ENCODE measurements around the gene OXNAD1. TPM values are rescaled to one million over a fixed set of nuclear protein-coding genes. Genes with fewer than 3 reads are reported as not detected.
A peak's percentile ranks its signal among the peaks of the same experiment; 100 is the strongest.

The OXNAD1 gene
- total RNA-seq, 1 donor, result 15.7 TPM

DNA sequence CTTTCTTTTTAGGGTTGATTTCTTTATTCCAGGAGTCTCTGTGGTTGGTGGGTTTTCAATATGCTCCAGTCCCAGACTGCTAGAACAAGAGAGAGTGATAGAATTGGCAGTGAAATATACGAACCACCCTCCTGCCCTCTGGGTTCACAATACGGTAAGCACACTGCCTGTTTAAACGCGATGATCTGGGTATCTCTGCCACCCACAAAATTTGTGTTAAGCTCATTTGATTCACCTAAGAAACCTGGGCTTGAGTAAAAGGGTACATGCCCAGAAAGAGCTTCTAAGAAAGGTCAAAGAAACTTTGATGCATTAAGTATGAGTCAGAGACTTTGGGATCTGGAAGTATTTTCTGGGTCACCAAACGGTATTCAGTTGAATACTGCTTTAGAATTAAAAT, 29.8 kb downstream of the OXNAD1 start:
- H3K4me3 ChIP-seq (ENCODE audit: low read depth, low read length), result no peak overlapping the region
- TF ChIP-seq CTCF (IDR thresholded peaks at IDR 0.05; ENCODE audit: insufficient read depth, low read length), result no peak
- DNase-seq (ENCODE audit: low read depth), result no peak

- no peak overlapping the region for H3K4me3 ChIP-seq (ENCODE audit: low read depth, low read length)
- DNase-seq (ENCODE audit: low read depth), result no peak
- TF ChIP-seq CTCF (IDR thresholded peaks at IDR 0.05; ENCODE audit: insufficient read depth, low read length), result no peak
These were observed 30.4 kb downstream of the OXNAD1 start for GRCh38 chr3:16295298-16295890.

DNA sequence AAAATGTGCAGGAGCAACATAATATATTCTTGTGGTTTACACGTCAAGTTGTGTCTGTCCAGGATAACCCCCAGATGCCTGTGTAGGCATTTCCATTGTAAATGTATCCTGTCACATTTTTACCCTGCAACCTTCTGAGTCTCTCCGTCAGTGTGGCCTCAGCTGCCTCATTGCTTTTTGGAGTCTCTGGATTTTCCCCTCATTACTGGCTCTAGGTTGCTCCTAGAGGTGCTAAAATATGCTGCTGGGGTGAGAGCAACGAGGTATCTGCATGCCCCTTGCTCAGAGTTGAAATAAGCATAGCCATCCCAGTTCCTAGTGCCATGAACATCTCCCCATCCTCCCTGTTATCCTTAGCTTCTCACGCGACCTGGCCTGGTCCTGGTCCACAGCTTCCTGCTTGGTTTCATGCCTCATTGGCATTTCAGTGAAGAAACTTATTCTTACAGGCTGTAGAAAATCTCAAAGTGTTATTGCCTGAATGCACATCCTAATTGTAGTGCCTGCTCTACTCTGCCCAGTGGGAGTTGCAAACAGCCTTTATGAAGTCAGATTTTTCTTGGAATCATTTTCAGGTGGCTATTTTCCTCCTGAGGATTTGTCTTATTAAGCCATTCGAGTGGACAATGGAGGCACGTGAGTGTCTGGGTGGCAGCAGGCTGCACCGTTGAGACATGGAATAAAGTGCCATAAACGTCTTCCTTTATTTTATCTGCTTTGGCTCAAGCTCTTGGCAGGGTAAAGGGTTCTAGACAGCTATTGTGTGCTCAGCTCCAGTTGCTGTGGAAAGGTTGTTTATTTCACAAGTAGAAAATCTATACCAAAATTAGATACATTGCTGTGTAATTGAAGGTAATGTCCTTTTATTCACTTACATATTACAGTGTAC, 33.2 kb downstream of the OXNAD1 start:
- DNase-seq (ENCODE audit: low read depth), result peak; percentile 30
- TF ChIP-seq CTCF (IDR thresholded peaks at IDR 0.05; ENCODE audit: insufficient read depth, low read length), result no peak

DNA sequence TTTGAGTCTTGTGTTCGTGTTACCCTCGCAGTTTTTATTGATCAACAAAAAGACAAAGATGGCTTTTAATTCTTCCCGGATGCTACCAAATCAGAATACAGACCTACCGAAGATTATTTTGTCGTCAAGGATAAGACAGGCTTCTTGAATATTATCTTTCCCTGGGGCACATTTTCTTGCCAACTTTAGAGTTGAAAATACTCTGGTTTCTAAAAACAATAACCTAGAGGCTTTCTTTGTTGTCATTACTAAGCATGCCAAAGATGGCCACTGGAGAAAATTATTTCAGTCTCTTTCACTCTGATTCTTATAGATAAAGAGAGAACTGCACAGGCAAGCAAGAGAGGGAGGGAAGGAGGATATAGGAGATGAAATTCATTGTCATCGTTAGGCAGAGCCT, 33.9 kb downstream of the OXNAD1 start:
- no peak for TF ChIP-seq CTCF (IDR thresholded peaks at IDR 0.05; ENCODE audit: insufficient read depth, low read length)
- no peak overlapping the region for H3K4me3 ChIP-seq (ENCODE audit: low read depth, low read length)
- peak; percentile 45 for DNase-seq (ENCODE audit: low read depth)

More for the DNA sequence above, 33.2 kb downstream of the OXNAD1 start:
- H3K4me3 ChIP-seq (ENCODE audit: low read depth, low read length), result no peak overlapping the region

- no peak for DNase-seq (ENCODE audit: low read depth)
- no peak for TF ChIP-seq CTCF (IDR thresholded peaks at IDR 0.05; ENCODE audit: insufficient read depth, low read length)
- H3K4me3 ChIP-seq (ENCODE audit: low read depth, low read length), result no peak overlapping the region
These were observed 34.7 kb downstream of the OXNAD1 start for GRCh38 chr3:16299746-16300145.

GRCh38 chr3:16300307-16300706, 35.3 kb downstream of the OXNAD1 start:
- DNase-seq (ENCODE audit: low read depth), result no peak
- no peak overlapping the region for H3K4me3 ChIP-seq (ENCODE audit: low read depth, low read length)
- TF ChIP-seq CTCF (IDR thresholded peaks at IDR 0.05; ENCODE audit: insufficient read depth, low read length), result no peak

All from fibroblast of the aortic adventitia (primary cell).